Activated CD8-positive, alpha-beta T cell treated with anti-CD3 and anti-CD28 coated beads, Interleukin-2, amount 10 ng/mL, durations not matched to agents 7 days and 5 days (primary cell): ENCODE data around the gene TRIM60. TPM values are rescaled to one million over a fixed set of nuclear protein-coding genes. Genes with fewer than 3 reads are reported as not detected.
"Not testable (repeated sequence)": the region's sequence is repeated elsewhere in the genome, so short reads cannot be mapped to it uniquely, and the experiment has no call there.

Experiments used
- ATAC-seq: fragments of 150-1000 bp; cut with Tn5 transposase; one replicate; pipeline ENCODE4 v1.10.0; 2021; ENCODE audit warnings: moderate library complexity
- CTCF ChIA-PET: fragments of 350-600 bp; sonication (Branson Sonifier 250); formaldehyde crosslinking; loops from one replicate; lab custom pipeline; 2021; ENCODE audit warnings: antibody characterized with exemption; lab: Charles Lee
- POLR2A ChIA-PET: fragments of 350-600 bp; sonication (Branson Sonifier 250); formaldehyde crosslinking; loops from one replicate; lab custom pipeline; 2021; ENCODE audit warnings: antibody characterized with exemption; lab: Charles Lee
- DNase-seq: peaks from one replicate; pipeline ENCODE4 v3.0.0-alpha.2; 2020
- H3K27ac Mint-ChIP-seq: one replicate; pipeline ENCODE4 v1.8.0; 2021; ENCODE audit warnings: mild to moderate bottlenecking, mixed read lengths
- H3K27me3 Mint-ChIP-seq: one replicate; pipeline ENCODE4 v1.8.0; 2021; ENCODE audit warnings: low read depth, mixed read lengths
- H3K36me3 Mint-ChIP-seq: one replicate; pipeline ENCODE4 v1.8.0; 2021; ENCODE audit warnings: low read depth, mixed read lengths
- H3K4me1 Mint-ChIP-seq: one replicate; pipeline ENCODE4 v1.8.0; 2021; ENCODE audit warnings: low read depth, mixed read lengths
- H3K4me3 Mint-ChIP-seq: one replicate; pipeline ENCODE4 v1.8.0; 2021; ENCODE audit warnings: mild to moderate bottlenecking, mixed read lengths
- H3K9me3 Mint-ChIP-seq: one replicate; pipeline ENCODE4 v1.8.0; 2022; ENCODE audit warnings: mixed read lengths; ENCODE audit not compliant: insufficient read depth
- total RNA-seq, 2 experiments: library from RNA; stranded (reverse); gene quantifications; one replicate each; pipeline ENCODE4 v1.2.3, GENCODE V29; 2021

TRIM60 gene
- total RNA-seq, 2 experiments from 2014 or later = not detected

GRCh38 chr4:165059386-165059785 lies 27.6 kb downstream of the TRIM60 start:
- Mint-ChIP-seq H3K9me3 (no peaks in the 10 kb centered on the region), H3K27ac (no peak overlapping the region), H3K36me3 (no peaks in the 10 kb centered on the region), H3K4me3 (no peak overlapping the region), H3K4me1 (no peaks in the 10 kb centered on the region), H3K27me3 (no peaks in the 10 kb centered on the region)
- DNase-seq = no peak
- ATAC-seq = no peak
- ChIA-PET CTCF (no interaction called here), POLR2A (no interaction called here)

- POLR2A ChIA-PET = no interaction called here
- CTCF ChIA-PET = interaction anchor here (0.7 kb wide), 1 partner anchor 15 kb away, joined by 3 read pairs; no protein-coding TSS in a partner anchor
- no peaks in the 10 kb centered on the region for H3K36me3 Mint-ChIP-seq
- ATAC-seq (no peak), DNase-seq (no peak)
- no peaks in the 10 kb centered on the region for H3K27me3 Mint-ChIP-seq
- H3K4me1 Mint-ChIP-seq = no peaks in the 10 kb centered on the region
- no peaks in the 10 kb centered on the region for H3K9me3 Mint-ChIP-seq
- no peak overlapping the region for H3K4me3 Mint-ChIP-seq
- no peak overlapping the region for H3K27ac Mint-ChIP-seq
These were observed 29.1 kb downstream of the TRIM60 start for GRCh38 chr4:165060938-165061337.

DNA sequence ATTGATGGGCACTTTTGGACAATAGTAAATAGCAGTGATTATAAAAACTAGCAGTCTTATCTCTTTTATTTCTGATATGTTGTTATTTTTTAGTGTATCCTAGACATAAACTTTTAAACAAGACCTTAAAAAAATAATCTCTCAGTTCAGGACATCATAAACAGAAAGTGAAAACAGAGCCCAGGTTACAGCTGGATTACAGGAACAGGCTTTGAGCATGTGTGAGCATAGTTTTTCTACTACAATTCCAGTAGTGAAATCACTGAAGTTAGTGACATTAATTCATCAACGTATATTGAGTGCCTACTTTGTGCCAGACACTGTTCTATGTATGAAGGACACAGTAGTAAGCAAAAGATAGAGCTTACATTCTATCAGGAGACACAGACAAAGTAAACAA lies 38.8 kb downstream of the TRIM60 start:
- DNase-seq (no peak), ATAC-seq (no peak)
- H3K4me1 Mint-ChIP-seq = no peaks in the 10 kb centered on the region
- no peak overlapping the region for H3K27ac Mint-ChIP-seq
- CTCF ChIA-PET = no interaction called here
- no peak overlapping the region for H3K4me3 Mint-ChIP-seq
- POLR2A ChIA-PET = interaction anchor here (0.6 kb wide), 1 partner anchor 188 kb away, joined by 4 read pairs; no protein-coding TSS in a partner anchor
- no peaks in the 10 kb centered on the region for H3K36me3 Mint-ChIP-seq
- H3K27me3 Mint-ChIP-seq = no peaks in the 10 kb centered on the region
- H3K9me3 Mint-ChIP-seq = no peaks in the 10 kb centered on the region

GRCh38 chr4:165073346-165073745 lies 41.5 kb downstream of the TRIM60 start:
- H3K27ac Mint-ChIP-seq, CTCF ChIA-PET, DNase-seq, H3K4me1 Mint-ChIP-seq, H3K36me3 Mint-ChIP-seq, H3K4me3 Mint-ChIP-seq, ATAC-seq, H3K27me3 Mint-ChIP-seq, POLR2A ChIA-PET, H3K9me3 Mint-ChIP-seq: not testable (repeated sequence)

GRCh38 chr4:165077034-165077578 lies 45.3 kb downstream of the TRIM60 start:
- Mint-ChIP-seq H3K4me3 (no peak overlapping the region), H3K9me3 (no peaks in the 10 kb centered on the region), H3K27ac (no peak overlapping the region), H3K36me3 (peaks cover 10% of the 10 kb centered on the region), H3K27me3 (no peaks in the 10 kb centered on the region), H3K4me1 (peaks cover 2% of the 10 kb centered on the region)
- DNase-seq (no peak), ATAC-seq (no peak)
- ChIA-PET CTCF (no interaction called here), POLR2A (no interaction called here)

DNA sequence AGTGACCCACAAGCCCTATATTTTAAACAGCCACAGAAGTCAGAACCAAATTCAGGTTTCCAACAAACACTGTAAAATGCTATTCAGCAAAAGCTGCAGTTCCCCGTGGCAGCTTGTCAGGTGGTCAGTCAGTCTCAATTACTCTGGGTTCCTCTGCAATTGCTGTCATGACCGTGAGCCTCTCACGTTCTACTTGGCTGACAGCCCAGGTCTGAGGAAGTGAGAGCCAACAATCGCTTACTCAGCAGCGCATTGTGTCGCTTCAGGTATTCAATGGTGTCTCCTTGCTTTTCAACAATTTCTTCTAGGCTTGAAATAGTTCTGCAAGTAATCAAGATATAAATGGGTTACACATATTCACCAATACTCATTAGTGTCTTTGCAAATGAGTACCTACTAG lies 47.7 kb downstream of the TRIM60 start:
- no peak for ATAC-seq

DNA sequence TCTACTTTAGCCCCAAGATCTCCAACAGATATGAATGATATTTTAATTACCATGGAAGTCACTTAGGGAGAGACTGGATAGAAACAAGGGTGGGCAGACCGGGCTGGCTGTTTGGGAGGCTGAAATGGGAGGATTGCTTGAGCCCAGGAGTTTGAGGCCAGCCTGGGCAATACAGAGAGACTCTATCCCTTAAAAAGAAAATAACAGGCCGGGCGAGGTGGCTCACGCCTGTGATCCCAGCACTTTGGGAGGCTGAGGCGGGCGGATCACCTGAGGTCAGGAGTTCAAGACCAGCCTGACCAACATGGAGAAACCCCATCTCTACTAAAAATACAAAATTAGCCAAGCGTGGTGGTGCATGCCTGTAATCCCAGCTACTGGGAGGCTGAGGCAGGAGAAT lies 53.0 kb downstream of the TRIM60 start:
- H3K36me3 Mint-ChIP-seq, CTCF ChIA-PET: not testable (repeated sequence)

More for the DNA sequence above, 47.7 kb downstream of the TRIM60 start:
- H3K27me3 Mint-ChIP-seq = no peaks in the 10 kb centered on the region
- H3K4me3 Mint-ChIP-seq = no peak overlapping the region
- peaks cover 2% of the 10 kb centered on the region for H3K4me1 Mint-ChIP-seq
- no peaks in the 10 kb centered on the region for H3K9me3 Mint-ChIP-seq
- ChIA-PET POLR2A (no interaction called here), CTCF (no interaction called here)
- DNase-seq = no peak
- H3K27ac Mint-ChIP-seq = no peak overlapping the region
- peaks cover 10% of the 10 kb centered on the region for H3K36me3 Mint-ChIP-seq

GRCh38 chr4:165085946-165086345 lies 54.1 kb downstream of the TRIM60 start:
- no peak overlapping the region for H3K4me3 Mint-ChIP-seq
- ChIA-PET POLR2A (no interaction called here), CTCF (no interaction called here)
- H3K4me1 Mint-ChIP-seq = no peaks in the 10 kb centered on the region
- ATAC-seq (no peak), DNase-seq (no peak)
- H3K36me3 Mint-ChIP-seq = peaks cover 7% of the 10 kb centered on the region
- H3K27me3 Mint-ChIP-seq = no peaks in the 10 kb centered on the region
- H3K9me3 Mint-ChIP-seq = no peaks in the 10 kb centered on the region
- H3K27ac Mint-ChIP-seq = no peak overlapping the region

More for the DNA sequence above, 53.0 kb downstream of the TRIM60 start:
- DNase-seq, H3K27me3 Mint-ChIP-seq, H3K4me3 Mint-ChIP-seq, H3K4me1 Mint-ChIP-seq, H3K9me3 Mint-ChIP-seq, ATAC-seq, H3K27ac Mint-ChIP-seq, POLR2A ChIA-PET: not testable (repeated sequence)

DNA sequence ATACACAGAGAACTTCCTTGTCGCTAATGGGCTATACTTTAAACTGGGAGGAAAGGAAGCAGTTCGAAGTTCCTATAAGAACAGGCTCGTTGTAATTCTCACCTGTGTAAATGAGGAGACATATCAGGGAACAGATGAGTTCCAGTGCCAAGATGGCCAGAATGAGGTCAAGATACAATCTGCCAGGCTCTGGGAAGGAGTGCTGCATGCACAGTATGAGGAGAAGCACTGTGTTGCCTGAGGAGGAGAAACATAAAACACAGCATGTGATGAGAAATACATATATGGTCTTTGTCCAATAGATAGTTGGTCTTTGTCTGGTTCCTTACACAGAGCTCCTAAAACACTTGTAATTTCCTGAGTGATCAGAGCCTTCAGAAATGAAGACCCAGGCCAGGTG lies 56.6 kb downstream of the TRIM60 start:
- ChIA-PET POLR2A (no interaction called here), CTCF (interaction anchor here (0.6 kb wide), 1 partner anchor 320 kb away, joined by 3 read pairs; no protein-coding TSS in a partner anchor)
- Mint-ChIP-seq H3K4me3 (no peak overlapping the region), H3K4me1 (no peaks in the 10 kb centered on the region), H3K27me3 (no peaks in the 10 kb centered on the region), H3K9me3 (no peaks in the 10 kb centered on the region), H3K36me3 (peaks cover 7% of the 10 kb centered on the region), H3K27ac (no peak overlapping the region)
- ATAC-seq (no peak), DNase-seq (no peak)

Other genes starting within 250 kb of the TRIM60 start
- not detected for gene APELA, start 154.8 kb upstream of the TRIM60 start, total RNA-seq
- gene TRIM61, start 54.3 kb upstream of the TRIM60 start, total RNA-seq = 1 to 10 TPM; 1.0 to 1.8 TPM
- gene TRIM75, start 21.9 kb downstream of the TRIM60 start, total RNA-seq = not detected
- gene TMEM192, start 80.9 kb downstream of the TRIM60 start, total RNA-seq = 1 to 10 TPM; 6.7 to 8.4 TPM
- gene KLHL2, start 175.6 kb downstream of the TRIM60 start, total RNA-seq = 10 to 100 TPM; 32.9 to 36.4 TPM